GM12891 (cell line): ENCODE measurements around the gene DARS1.

ENCODE experiments used
- POLR2A ChIP-seq: IDR thresholded peaks from 2 replicates; pipeline ENCODE4 v1.6.1; 2011; ENCODE audit warnings: low read depth, low read length, control low read depth
- SPI1 ChIP-seq: IDR thresholded peaks from 2 replicates; pipeline ENCODE4 v1.6.1; 2011; ENCODE audit warnings: low read depth, low read length, control low read depth
- TAF1 ChIP-seq: IDR thresholded peaks from 2 replicates; pipeline ENCODE4 v1.6.1; 2011; ENCODE audit warnings: low read depth, low read length, control low read depth

GRCh38 chr2:135991861-135992260 lies 6.4 kb upstream of the DARS1 start:
- TF ChIP-seq SPI1 (no peak), POLR2A (no peak), TAF1 (no peak)
